HG03378 (cell line): Measurements from ENCODE around the gene PRKCZ.

ENCODE experiments used
- ATAC-seq: cut with Tn5 transposase; IDR thresholded peaks from one replicate; pipeline ENCODE4 v1.9.1; 2021; ENCODE audit warnings: mild to moderate bottlenecking, moderate library complexity; ENCODE audit not compliant: unreplicated experiment

The PRKCZ gene

DNA sequence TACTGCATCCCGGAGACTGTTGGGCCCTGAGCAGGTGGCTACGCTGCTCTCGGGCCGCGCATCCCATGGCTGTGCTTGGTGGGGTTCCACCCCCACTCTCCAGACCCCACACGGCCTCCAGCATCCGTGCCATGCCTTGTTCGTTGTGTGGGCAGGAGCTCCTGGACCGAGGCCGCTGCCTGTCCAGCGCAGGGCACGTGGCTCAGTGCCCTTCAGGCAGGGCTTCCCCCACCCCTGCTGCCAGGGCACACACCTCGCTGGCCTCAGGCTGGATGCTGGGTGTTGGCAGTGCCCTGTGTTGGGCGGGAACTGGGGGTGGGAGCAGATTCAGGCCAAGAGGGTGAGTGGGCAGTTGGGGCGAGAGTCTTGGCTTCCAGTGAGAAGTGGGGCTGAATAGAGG, 9.9 kb downstream of the PRKCZ start:
- no peak for ATAC-seq

DNA sequence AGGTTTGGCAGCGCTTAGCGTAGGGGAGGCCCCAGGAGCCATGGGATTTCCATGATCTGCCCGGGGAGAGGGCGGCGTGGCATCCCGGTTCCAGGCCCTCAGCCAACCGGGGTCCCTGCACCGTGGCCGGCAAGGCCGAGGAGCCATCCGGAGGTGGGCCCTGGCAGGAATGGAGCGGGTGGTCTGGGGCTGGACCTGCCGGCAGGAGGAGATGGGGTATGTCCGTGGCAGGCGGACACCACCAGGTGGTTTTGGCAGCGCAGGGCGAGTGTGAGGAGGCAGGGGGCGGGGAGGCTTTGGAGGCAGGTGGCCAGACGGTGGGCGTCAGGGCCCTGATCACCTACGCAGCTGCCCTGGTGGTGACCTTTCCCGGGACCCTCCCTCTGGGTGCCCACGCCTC, 10.3 kb downstream of the PRKCZ start:
- no peak for ATAC-seq

DNA sequence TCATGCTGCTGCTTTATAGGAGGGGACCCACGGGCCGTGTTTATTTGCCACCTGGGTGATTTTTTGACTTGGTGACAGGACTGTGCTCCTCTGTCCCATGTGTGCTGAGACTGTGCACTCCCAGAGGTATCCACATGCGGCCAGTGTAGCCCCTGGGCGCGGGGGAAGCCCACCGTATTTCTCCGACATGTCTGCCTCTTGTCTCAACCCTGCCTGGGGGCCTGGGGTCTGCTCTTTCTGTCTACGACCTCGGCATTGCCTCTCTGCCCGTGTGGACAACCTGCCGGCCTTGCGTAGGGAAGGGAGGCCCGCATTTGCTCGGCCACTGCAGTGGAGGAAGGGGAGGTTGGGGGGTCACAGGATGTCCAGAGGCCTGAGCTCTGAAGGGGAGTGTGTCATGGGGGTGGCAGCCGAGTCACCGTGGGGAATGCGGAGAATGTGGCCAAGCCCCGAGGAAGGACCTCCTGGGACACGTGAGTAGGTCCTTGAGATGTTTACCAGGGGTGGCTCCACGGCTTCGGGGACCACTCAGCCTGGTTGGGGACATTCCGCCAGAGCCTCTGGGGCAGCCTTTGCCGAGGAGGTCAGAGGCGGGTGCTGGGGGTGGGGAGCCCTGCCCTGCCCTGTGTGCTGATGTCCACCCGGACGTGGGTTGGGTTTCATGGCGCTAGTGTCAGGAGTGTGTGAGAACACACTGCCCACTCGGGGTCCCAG, 11.0 kb downstream of the PRKCZ start:
- no peak for ATAC-seq

DNA sequence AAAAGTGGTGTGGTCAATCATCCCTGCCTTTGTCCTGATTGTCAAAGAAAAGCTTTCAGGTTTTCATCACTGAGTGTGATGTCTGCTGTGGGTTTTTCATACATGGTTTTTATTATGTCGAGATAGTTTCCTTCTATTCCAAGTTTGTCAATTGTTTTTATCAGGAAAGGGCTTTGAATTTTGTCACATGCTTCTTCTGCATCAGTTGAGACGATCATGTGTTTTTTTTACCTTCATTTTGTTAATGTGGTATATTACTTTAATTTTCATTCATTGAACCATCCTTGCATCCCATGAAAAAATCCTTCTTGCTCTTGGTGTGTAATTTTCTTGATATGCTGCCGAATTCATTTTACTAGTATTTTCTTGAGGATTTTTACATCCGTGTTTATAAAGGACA, 15.5 kb downstream of the PRKCZ start:
- ATAC-seq, result no peak

DNA sequence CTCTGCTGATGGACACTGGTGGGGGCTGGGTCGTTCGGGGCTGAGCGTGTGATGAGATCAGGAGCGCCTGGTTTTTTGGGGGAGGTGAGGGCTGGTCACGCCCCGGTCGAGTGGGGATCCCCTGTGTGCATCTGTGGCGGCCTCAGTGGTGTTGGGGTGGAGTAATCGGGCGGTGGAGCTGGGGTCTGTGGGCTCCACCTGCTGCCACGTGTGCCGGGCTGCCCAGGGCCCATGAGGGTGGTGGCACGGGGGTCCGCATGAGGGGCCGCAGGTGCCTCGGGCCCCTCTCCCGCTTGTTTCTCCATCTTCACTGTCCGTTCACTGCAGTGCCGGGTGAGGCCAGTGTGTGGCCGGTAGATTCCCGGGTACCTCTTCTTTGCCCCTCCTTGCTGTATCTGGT, 17.2 kb downstream of the PRKCZ start:
- ATAC-seq, result no peak

GRCh38 chr1:2067981-2068380, 17.8 kb downstream of the PRKCZ start:
- no peak for ATAC-seq

GRCh38 chr1:2068951-2069350, 18.7 kb downstream of the PRKCZ start:
- no peak for ATAC-seq

GRCh38 chr1:2070016-2070415, 19.8 kb downstream of the PRKCZ start:
- ATAC-seq, result no peak

GRCh38 chr1:2070800-2071530, 20.8 kb downstream of the PRKCZ start:
- no peak for ATAC-seq

DNA sequence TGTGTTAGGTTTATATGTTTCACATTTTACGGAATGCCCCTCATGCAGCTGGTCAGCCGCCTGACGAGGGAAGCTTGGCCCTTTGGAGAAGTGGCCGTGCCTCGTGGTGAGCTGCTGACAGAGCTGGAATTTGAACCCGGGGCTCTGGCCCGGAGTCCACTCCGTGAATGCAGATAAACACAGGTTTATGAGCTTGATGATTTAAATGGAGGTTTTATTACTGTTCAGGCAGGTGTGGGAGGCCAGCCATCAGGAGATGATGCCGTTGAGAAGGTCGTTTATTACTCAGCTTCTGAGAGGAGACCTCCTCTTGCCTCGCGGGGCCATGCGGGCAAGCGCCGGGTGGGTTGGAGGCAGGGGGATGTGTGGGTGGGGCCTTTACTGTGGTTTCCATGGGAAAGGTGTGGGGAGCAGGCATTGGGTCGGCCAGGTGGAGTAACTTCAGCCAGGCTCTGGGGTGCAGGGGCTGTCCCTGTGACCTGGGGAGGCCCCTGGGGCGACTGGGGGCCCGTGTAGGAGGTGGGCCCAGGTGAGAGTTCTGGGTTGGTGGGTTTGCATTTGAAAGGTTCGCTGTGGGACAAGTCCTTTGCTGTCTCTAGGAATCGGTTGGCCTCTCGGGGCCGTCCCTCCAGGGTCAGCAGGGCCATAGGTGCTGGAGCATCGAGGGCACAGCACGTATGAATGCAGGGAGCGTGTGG, 22.0 kb downstream of the PRKCZ start:
- no peak for ATAC-seq

GRCh38 chr1:2072891-2073290, 22.7 kb downstream of the PRKCZ start:
- ATAC-seq, result no peak

DNA sequence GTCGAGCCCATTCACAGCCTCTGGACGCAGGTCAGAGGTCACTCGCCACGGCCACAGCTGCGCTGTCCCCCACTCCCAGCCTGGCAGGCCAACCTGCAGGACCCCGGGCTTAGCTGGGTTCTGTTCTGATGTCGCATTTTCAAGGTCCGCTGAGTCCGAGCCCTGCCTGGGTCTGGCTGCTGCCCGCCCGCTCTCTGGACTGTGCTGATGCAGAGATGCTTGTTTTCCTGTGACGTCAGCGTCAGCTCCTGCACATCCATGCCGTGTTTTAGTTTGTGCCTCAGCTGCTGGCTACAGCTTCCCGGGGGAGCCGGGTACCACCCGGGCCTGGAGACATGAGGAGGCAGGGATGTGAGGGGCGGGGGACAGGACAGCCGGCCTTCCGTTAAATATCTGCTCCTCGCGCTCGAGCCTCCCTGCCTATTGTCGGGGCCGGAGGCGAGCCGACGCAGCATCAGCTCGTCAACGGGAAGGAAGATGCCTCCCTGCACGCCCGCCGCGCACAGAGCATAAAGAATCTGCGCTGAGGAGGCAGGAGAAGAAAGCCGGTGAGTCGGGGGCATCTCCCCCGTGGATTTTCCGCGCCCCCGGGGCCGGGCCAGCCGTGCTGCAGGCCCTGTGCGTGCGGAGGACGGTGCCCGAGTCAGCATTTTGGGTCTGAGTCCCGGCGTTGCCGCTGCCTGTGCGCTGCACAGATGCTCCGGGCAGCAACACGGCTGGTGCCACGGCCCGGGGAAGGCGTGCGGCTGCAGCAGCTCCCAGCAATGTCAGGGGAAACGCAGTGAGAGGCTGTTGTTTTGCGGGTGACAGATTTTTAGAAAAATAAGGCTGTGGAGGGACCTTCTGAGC, 23.4 kb downstream of the PRKCZ start:
- no peak for ATAC-seq

- ATAC-seq, result no peak
Measured at GRCh38 chr1:2074396-2074795, 24.2 kb downstream of the PRKCZ start.

DNA sequence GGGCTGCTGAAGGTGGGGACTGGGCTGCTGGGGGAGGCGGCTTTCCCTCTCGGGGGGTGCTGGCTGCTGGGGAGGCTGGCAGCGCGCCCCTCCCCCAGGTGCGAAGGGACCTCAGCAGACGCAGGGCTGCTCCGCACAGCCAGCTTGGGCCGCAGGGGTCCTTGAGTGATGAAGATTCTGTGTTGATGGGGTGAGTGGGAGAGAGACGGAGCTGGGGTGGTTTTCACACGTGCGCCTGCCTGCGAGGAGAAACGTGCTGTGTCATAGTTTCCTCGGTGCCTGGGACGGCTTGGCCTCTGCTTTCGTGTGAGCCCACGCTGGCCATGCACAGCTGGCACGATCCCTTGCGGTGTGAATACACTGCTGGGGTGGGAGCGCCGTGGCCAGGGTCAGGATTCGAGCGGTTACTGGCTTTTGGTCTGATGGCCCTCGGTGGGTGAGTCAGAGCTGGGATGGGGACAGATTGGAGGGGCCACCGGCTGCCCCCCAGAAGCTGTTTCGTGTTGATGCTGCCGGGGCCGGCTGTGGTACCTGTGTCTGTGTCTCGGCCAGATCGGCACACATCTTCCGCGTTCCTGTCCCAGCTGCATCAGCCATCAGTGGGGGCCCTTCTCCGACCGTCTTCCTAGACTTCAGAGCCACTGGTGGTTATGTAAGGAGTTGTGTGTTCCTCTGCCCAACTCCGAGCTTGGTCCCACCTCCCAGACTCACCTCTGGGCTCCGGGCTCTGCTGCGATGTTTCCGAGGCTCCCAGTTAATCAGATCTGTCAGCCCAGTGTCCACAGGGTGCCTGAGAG, 24.9 kb downstream of the PRKCZ start:
- ATAC-seq, result no peak

DNA sequence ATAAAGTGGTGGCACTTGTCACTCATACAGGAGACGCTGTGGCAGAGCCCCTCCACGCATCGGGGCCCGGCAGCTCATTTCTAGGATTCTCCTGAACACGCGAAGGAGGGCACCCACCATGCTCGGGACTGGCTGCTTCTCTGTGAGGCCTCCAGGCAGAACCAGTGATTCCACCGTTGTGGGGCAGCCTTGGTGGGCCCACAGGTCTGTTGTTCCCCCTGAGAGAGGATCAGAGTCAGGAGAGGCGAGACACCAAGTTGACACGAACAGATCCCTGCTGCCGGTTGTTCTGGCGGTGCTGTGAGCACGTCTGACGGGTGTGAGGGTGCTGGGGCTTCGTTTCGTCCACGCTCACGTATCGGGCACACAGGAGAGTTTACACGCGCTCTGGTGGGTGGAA, 26.6 kb downstream of the PRKCZ start:
- no peak for ATAC-seq

- no peak for ATAC-seq
Measured at GRCh38 chr1:2078170-2078569, 28.0 kb downstream of the PRKCZ start.

- no peak for ATAC-seq
Measured at GRCh38 chr1:2079396-2080085, 29.3 kb downstream of the PRKCZ start.

DNA sequence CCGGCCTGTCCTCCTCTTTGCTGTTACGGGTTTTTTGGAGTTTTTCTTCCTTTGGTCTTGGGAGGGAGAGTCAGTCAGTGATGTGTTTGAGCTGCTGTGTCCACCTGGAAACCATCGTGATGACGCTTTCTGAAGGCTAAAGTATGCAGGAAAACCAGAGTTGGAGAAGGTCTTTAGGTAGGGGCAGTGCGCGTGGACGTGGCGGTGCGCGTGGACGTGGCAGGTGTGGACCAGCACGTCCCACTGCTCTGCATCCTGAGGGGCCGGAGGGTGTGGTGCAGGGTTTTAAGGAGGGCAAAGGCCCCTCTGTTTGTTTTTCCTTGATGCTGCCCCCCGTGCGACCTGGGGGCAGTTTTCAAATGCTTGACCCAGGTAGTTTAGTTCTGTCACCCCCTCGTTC, 29.9 kb downstream of the PRKCZ start:
- no peak for ATAC-seq

- ATAC-seq, result no peak
Measured at GRCh38 chr1:2080884-2081283, 30.7 kb downstream of the PRKCZ start.
